Measurements from ENCODE around the gene STAC2.
A peak's percentile ranks its signal among the peaks of the same experiment; 100 is the strongest.

Gene STAC2

DNA sequence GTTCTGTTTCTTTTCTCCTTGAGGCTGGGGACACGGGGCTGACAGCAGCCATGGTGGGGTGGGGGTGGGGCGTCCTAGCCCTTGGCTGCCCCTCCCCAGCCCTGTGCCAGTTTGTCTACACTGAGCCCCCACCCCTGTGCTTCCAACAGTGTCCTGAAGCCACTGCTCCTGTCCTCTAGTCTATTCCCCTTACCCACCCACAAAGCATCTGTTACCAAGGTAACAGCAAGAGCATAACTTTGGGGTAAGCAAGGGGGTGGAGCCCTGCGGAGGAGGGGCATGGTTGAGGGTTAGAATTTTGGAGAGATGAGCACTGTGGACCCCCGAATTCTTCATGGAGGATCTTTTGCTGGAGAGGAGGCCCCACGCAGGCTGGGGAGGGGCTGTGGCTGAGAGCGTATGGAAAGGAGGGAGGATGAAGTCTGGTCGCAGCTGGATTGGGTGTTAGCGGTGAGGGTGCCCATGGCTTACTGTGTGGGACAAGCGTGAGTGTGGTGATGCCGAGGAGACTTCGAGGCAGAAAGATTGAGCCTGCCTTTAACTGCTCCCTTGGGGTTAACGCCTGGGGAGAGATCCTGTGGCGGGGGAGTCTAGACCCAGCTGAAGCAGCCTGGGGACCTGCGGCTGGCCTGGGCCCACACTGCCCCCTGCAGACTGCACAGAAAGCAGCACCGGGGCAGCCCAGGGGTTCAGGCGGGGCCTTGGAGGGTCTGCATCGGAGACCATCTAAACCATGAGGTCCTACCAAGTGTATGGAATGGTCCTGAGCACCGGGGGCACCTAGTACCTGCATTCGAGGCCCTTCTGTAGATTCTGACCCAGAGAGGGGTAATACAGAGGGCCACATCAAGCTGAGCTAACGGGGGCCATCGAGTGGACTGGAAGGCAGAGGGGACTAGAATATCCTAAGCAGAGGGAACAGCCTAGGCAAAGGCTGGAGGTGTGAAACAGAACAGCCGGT lies 6.1 kb upstream of the STAC2 start:
- in situ Hi-C loops (cut with MboI; ENCODE audit: low pct_unique_long_range_greater_than_20kb, low sequenced_read_pairs, unreplicated experiment): no loop called here
- DNase-seq (ENCODE audit: low spot score): peak; percentile 80
- TF ChIP-seq, protein P1, sequence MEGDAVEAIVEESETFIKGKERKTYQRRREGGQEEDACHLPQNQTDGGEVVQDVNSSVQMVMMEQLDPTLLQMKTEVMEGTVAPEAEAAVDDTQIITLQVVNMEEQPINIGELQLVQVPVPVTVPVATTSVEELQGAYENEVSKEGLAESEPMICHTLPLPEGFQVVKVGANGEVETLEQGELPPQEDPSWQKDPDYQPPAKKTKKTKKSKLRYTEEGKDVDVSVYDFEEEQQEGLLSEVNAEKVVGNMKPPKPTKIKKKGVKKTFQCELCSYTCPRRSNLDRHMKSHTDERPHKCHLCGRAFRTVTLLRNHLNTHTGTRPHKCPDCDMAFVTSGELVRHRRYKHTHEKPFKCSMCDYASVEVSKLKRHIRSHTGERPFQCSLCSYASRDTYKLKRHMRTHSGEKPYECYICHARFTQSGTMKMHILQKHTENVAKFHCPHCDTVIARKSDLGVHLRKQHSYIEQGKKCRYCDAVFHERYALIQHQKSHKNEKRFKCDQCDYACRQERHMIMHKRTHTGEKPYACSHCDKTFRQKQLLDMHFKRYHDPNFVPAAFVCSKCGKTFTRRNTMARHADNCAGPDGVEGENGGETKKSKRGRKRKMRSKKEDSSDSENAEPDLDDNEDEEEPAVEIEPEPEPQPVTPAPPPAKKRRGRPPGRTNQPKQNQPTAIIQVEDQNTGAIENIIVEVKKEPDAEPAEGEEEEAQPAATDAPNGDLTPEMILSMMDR (IDR thresholded peaks at IDR 0.05; ENCODE audit: extremely low read depth, insufficient read depth, missing control alignments): peak; percentile 87

DNA sequence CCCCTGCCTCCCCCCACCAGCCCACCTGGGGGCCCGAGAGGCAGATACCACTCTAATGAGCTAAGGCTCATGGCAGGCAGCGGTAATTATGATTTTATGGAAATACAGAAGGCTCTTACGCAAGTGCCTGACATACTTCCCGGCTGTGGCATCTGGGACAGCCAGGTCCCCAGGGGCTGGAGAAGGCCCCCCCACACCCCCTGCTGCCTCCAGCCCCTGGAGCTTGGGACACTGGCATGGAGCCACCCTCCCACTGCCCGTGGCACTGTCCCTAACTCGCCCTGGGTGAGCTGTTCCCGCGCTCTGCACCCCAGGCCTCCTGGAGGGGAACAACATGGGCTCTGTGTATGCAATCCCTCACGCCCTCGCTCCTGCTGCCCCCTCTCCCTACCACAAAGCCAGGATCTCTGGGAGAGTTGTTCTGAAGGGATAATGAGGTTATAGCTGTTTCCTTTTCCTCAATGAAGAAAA lies 5.4 kb upstream of the STAC2 start:
- TF ChIP-seq, protein P1 (IDR thresholded peaks at IDR 0.05; ENCODE audit: extremely low read depth, insufficient read depth, missing control alignments): no peak
- in situ Hi-C loops (cut with MboI; ENCODE audit: low pct_unique_long_range_greater_than_20kb, low sequenced_read_pairs, unreplicated experiment): no loop called here
- DNase-seq (ENCODE audit: low spot score): no peak

DNA sequence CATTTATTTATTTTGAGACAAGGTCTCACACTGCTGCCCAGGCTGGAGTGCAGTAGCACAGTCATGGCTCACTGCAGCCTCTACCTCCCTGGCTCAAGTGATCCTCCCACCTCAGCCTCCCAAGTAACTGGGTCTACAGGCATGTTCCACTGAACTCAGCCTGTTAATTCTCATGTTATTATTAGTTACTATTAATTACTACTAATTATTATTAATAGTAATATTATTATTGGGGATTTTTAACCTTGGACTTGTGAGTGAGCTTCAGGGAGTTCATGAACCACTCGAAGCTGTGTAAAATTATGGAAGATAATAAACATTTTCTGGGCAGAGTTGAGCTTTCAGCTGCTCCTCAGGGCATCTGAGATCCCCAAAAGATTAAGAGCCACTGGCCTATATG lies 4.6 kb upstream of the STAC2 start:
- TF ChIP-seq, protein P1 (IDR thresholded peaks at IDR 0.05; ENCODE audit: extremely low read depth, insufficient read depth, missing control alignments): no peak
- in situ Hi-C loops (cut with MboI; ENCODE audit: low pct_unique_long_range_greater_than_20kb, low sequenced_read_pairs, unreplicated experiment): no loop called here
- no peak for DNase-seq (ENCODE audit: low spot score)

DNA sequence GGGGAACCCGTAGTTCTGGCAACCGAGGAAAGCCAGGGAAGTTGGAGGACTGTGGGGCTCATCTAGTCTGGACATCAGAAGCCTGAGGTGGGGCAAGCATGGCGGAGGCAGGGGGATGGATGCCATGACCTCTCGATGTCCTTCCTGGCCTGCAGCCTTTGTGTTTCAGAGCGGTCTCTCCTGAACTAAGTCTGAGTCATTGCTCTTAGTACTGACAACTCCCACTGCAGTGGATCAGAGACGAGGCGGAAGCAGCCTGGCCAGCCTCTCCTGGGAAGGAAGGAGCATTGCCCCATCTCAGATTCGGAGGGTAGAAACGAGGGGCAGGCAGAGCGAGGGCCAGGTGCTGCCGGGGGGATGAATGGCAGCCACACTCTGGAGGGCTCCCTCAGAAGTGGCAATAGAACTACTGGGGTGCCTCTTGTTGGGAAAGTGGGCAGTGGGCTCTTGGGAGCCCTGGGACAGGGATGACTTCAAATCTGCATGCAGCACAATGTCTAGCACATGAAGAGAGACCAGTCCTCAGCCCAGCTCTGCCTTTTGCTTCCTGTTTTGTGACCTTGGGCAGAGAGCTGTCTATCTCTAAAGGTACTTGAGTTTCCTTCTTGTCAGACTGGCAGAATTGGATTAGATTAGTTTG lies 3.6 kb upstream of the STAC2 start:
- TF ChIP-seq, protein P1 (IDR thresholded peaks at IDR 0.05; ENCODE audit: extremely low read depth, insufficient read depth, missing control alignments): no peak
- DNase-seq (ENCODE audit: low spot score): no peak
- in situ Hi-C loops (cut with MboI; ENCODE audit: low pct_unique_long_range_greater_than_20kb, low sequenced_read_pairs, unreplicated experiment): no loop called here

DNA sequence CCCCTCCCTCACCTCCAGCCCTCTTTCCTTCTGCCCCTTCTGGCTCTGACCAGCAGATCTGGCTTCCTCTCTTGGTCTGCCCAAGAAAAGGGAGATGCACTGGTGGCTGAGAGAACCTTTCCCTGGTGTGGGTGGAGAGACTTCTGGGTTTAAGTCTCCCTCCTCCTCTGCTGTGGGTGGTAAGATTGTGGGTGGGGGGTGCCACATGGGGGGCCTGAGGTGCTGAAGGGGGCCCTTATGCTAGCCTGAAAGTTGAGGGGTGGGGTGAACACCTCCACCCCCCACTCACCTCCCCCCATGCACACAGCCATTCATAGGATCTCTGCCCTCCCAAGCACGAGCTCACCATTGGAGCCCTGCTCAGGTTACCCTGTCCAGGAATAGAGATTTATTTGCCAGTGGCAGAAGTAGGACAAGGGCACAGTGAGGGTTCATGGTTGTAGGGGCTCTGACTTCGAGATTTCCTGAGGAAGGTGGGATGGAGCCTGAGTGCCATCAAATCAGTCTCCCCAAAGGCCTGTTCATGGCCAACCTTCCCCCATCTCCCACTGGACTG lies 1.7 kb upstream of the STAC2 start:
- no peak for DNase-seq (ENCODE audit: low spot score)
- in situ Hi-C loops (cut with MboI; ENCODE audit: low pct_unique_long_range_greater_than_20kb, low sequenced_read_pairs, unreplicated experiment): no loop called here
- TF ChIP-seq, protein P1 (IDR thresholded peaks at IDR 0.05; ENCODE audit: extremely low read depth, insufficient read depth, missing control alignments): no peak

DNA sequence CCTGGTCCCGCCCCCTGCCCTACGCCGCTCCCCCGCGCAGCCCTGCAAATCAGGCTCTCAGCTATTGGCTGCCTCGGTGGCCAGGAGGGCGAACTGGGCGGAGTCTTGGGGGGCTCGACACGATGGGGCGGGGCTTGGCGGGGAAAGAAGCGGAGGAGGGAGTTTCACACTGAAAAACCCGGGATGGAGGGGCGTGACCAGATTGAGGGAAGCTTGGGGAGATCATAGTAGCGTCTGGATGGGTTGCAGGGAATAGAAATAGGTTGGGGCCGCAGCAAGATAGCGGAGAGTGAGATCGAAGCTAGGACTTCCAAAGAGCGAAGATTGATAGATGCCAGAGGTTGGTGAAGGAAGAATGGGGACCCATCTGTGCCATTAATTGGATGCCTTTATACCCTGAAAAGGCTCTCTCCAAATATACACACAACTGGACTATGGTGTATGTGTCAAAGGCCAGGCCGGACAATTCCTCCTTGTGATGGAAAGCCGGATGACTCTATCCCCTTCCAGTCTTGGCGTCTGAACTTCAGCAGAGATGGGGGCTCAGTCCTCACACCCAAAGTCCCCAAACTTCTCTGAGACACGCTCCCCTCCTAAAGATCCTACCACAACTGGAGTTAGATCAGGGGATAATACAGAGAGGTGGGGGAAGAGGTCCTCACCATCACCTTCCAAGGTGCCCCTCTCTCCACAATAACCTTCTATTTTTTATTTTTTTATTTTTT lies 376 bp upstream of the STAC2 start:
- TF ChIP-seq, protein P1 (IDR thresholded peaks at IDR 0.05; ENCODE audit: extremely low read depth, insufficient read depth, missing control alignments): no peak
- peak; percentile 65 for DNase-seq (ENCODE audit: low spot score)
- in situ Hi-C loops (cut with MboI; ENCODE audit: low pct_unique_long_range_greater_than_20kb, low sequenced_read_pairs, unreplicated experiment): no loop called here

All from GM13977 (cell line).